Epithelial cell of alveolus of lung (primary cell): ENCODE results near the gene NPFF. TPM values are rescaled to one million over a fixed set of nuclear protein-coding genes. Genes with fewer than 3 reads are reported as not detected.

Experiments
- total RNA-seq: library from RNA; depleted of rRNA; stranded (reverse); fragments of >200 nt; gene quantifications from 2 replicates; pipeline ENCODE4 v1.2.1, GENCODE V29; 2015

Gene NPFF
- 1.7 TPM in 1 of 2 replicates, not detected in the other for total RNA-seq

GRCh38 chr12:53506881-53507602 is at the start of gene NPFF:
Gene NPFF (minus strand): TSS chr12:53507484. CDS start chr12:53507474, 10 bp downstream.

GRCh38 chr12:53500776-53501614 is 6.3 kb downstream of the NPFF start, which contains the start of gene TARBP2:
Gene TARBP2 (plus strand): TSS chr12:53501283. CDS start chr12:53501409, 126 bp downstream.

GRCh38 chr12:53499266-53500141 is 7.8 kb downstream of the NPFF start, which contains the start of gene MAP3K12:
Gene MAP3K12 (minus strand): TSS chr12:53499458. CDS start chr12:53487391, 12,067 bp downstream.

Other genes with a start within 250 kb of the NPFF start
- gene ESPL1, start 239.2 kb downstream of the NPFF start, total RNA-seq, result 3.0 and 7.4 TPM in 2 replicates
- 447 and 505 TPM in 2 replicates for gene PFDN5, start 211.9 kb downstream of the NPFF start, total RNA-seq
- 69.1 and 89.9 TPM in 2 replicates for gene MYG1, start 207.8 kb downstream of the NPFF start, total RNA-seq
- gene AAAS, start 185.9 kb downstream of the NPFF start, total RNA-seq, result 54.5 and 63.0 TPM in 2 replicates
- under 0.01 TPM in 1 of 2 replicates, not detected in the other for gene SP7, start 171.1 kb downstream of the NPFF start, total RNA-seq
- 37.4 and 57.1 TPM in 2 replicates for gene SP1, start 127.3 kb downstream of the NPFF start, total RNA-seq
- not detected in 2 replicates for gene AMHR2, start 83.6 kb downstream of the NPFF start, total RNA-seq
- 75.0 and 88.2 TPM in 2 replicates for gene PRR13, start 65.8 kb downstream of the NPFF start, total RNA-seq
- gene PCBP2, start 55.4 kb downstream of the NPFF start, total RNA-seq, result 198 and 538 TPM in 2 replicates
- gene MAP3K12, start 8.0 kb downstream of the NPFF start, total RNA-seq, result 15.9 and 55.6 TPM in 2 replicates
- gene TARBP2, start 6.2 kb downstream of the NPFF start, total RNA-seq, result 35.2 and 39.8 TPM in 2 replicates
- 10.6 and 18.0 TPM in 2 replicates for gene ATF7, start 118.9 kb upstream of the NPFF start, total RNA-seq
- gene ATP5MC2, start 168.6 kb upstream of the NPFF start, total RNA-seq, result 424 and 621 TPM in 2 replicates
- gene CALCOCO1, start 220.0 kb upstream of the NPFF start, total RNA-seq, result 52.1 and 84.1 TPM in 2 replicates
- not detected in 2 replicates for gene CISTR, start 244.5 kb upstream of the NPFF start, total RNA-seq